Activated CD4-positive, CD25-positive, alpha-beta regulatory T cell (primary cell): ENCODE results near the gene WBP4.
"Not testable (repeated sequence)": the region's sequence is repeated elsewhere in the genome, so short reads cannot be mapped to it uniquely, and the experiment has no call there.

Source experiments
- DNase-seq, 4 experiments: peaks; one replicate each; lab custom pipeline; 2025; lab: John Stamatoyannopoulos, UW

Gene WBP4

GRCh38 chr13:41085961-41086585 is 24.8 kb downstream of the WBP4 start:
- DNase-seq = no peak

DNA sequence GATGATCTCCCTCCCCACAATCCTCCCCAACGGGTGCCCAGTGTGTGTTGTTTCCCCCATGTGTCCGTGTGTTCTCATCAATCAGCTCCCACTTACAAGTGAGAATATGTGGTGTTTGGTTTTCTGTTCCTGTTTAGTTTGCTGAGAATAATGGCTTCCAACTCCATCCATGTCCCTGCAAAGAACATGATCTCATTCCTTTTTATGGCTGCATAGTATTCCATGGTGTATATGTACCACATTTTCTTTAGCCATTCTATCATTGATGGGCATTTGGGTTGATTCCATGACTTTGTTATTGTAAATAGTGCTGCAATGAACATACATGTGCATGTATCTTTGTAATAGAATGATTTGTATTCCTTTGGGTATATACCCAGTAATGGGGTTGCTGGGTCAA is 34.4 kb downstream of the WBP4 start:
- not testable (repeated sequence) for DNase-seq

DNA sequence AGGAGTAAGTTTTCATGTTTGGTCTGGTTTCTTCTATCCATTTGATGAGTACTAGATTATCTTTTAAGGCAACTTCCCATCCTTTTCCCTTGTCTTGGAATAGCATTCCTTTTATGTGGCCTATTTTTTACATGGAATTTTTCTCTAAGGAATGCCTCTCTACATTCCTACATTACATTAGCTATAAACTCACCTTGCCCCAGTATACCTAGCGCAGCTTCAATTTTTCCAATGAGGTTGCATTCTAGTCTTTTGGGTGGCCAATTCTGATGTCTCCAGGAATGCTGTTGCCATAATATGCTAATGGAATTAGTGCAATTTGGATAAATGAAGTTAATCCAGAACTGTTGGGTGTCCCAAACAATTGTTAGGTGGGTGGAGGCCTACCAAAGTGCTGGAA is 37.5 kb downstream of the WBP4 start:
- no peak for DNase-seq

DNA sequence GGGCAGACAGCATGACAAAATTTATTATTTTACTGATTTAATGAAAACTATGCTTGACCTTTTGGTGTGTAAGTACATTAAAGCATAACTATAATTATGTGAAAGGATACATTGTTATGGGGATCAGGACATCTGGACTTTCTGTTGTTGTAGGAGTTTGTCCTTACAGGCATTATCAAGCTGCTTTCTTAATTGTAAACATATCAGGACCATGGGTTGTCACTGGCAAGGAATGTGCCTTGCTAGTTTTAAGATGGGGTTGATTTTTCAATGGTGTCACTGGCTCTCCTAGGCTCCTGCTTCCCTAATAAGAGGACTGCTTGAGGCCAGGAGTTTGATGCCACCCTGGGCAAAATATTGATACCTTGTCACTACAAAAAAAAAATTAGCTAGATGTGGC is 38.7 kb downstream of the WBP4 start:
- no peak for DNase-seq

DNA sequence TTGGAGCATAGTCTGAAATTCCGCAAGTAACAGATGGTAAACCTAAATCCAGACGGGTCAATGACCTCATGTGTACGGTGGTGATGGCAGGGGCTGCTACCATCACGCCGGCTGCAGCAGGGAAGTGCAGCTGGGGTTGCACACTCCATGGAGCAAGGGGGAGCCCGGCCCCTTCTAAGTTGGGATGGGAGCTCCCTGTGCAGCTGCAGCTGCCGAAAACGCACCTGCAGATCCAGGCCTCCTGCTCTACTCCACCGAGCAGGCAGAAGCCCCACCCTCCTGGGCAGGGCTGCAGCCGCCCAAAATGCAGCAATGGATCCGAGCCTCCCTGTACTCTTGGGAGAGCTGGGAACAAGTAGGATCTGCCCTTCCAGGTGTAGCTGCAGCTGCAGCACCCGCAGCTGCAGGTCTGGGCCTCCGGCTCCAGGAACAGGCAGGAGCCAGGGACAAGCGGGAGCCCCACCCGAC is 45.8 kb downstream of the WBP4 start:
- no peak for DNase-seq

DNA sequence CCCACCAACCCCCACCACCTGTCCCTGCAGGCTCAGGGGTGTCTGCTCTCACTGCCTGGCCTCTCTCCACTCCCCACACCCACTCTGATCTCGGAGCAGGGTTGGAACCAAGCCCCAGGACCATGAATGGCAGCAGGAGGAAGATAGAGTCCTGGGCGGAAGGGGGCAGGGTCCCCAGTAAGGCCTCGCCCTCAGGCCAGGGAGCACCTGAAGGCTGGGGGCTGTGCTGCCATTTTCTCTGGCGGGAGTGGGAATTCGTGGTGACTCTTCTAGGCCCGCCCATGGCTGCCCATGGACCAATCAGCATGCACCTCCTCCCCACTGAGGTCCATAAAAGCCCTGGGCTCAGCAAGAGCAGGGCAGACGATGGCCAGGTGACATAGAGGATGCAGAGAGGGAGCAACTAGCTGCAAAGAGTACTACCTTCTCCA is 46.3 kb downstream of the WBP4 start:
- no peak for DNase-seq

DNA sequence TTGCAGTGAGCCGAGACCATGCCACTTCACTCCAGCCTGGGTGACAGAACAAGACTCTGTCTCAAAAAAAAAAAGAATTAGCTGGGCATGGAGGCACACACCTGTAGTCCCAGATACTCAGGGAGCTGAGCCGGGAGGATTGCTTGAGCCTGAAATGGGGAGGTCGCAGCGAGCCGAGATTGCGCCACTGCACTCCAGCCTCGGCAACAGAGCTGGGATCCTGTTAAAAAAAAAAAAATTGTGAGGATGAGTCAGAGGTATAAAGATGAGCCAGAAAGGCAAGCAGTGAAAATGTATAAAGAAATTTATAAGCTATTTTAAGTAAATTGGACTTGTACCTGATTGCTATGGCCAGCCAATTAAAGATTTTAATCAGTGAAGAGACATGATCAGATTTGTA is 50.1 kb downstream of the WBP4 start:
- no peak for DNase-seq

- no peak for DNase-seq
These were observed 56.6 kb downstream of the WBP4 start for GRCh38 chr13:41117869-41118268.

- no peak for DNase-seq
These were observed 61.5 kb downstream of the WBP4 start for GRCh38 chr13:41122838-41123237.

GRCh38 chr13:41127701-41128100 is 66.4 kb downstream of the WBP4 start:
- no peak for DNase-seq

- no peak for DNase-seq
These were observed 69.0 kb downstream of the WBP4 start for GRCh38 chr13:41130356-41130755.

DNA sequence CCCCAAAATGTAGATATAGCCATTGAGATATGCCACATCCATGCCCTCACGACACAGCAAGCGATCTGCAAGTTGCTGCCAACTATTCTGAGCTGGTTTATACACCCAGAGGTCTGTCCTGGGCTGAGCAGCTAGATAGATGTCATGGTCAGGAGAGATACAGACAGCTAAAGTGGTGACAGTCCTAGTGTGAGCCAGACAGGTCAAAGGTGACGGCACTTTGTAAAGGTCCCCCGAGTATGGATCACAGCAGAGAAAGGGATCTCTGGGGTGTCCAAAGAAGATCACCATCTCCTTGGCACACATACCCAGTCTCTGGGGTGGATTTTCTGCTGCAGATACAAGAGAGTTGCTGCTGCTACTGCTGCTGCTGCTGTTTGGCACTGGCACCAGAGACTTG is 69.9 kb downstream of the WBP4 start:
- DNase-seq = not testable (repeated sequence)

DNA sequence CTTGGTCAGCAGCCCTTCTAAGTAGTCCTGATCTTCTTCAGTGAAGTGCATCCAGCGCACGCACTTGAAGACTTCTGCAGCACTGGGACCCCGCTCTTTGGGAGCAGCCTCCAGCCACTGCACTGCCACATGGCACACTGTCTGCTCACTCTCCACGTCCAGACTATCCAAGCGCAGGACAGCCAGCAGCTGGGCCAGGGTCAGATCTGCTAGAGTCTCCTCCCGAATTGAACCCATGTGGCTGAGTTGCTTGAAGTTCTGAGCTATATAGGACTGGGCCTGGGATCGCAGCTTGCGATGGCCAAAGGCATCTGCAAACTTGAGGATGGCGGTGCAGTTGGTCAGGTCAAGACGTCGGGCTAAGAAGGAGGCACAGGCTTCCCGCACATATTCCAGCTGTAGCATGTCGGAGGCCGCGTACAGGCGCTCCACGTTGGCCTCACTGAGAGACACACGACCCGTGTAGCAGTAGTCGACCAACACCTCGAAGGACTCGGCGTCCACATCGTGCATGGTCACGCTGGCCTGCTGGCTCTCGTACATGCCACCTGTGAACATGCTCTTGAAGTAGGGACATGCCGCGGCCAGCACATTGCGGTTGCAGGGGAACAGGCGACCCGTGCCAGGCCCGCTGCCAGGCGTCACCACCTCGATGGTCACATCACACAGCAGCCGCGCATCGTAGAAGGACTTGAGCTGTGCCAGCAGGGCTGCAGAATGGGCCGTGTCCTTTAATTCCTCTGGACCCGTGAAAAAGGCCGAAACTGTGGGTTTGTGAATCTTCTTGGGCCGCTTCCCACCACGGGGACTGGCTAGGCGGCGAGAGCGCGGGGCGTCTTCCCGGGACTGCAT is 70.6 kb downstream of the WBP4 start:
- not testable (repeated sequence) for DNase-seq

GRCh38 chr13:41132512-41133152 is 71.3 kb downstream of the WBP4 start, which contains the start of gene KBTBD6:
Gene KBTBD6, minus strand, starts transcription at chr13:41132802. Its CDS starts 291 bp downstream, at chr13:41132511.
- DNase-seq = peak; percentile 78 to 90 (median 83)
